SU-DHL-6 (cell line): ENCODE data around the gene GCNT3.
"Not testable (repeated sequence)": the region's sequence is repeated elsewhere in the genome, so short reads cannot be mapped to it uniquely, and the experiment has no call there.

Source experiments
- H2AFZ ChIP-seq: fragments of 200-600 bp; sonication (generic); 2 replicates; pipeline ENCODE4 v1.6.1; 2014; ENCODE audit warnings: low read depth, mild to moderate bottlenecking, moderate library complexity, mixed read lengths, antibody characterized with exemption, low read length; ENCODE audit not compliant: severe bottlenecking
- H3F3A ChIP-seq: fragments of 200-600 bp; shearing (Covaris generic); 2 replicates; pipeline ENCODE4 v1.6.0; 2016; ENCODE audit warnings: antibody characterized with exemption, mild to moderate bottlenecking; ENCODE audit not compliant: insufficient read depth
- H3K27ac ChIP-seq: fragments of 200-600 bp; sonication (generic); 2 replicates; pipeline ENCODE4 v1.5.1; 2016; ENCODE audit warnings: low read depth, mild to moderate bottlenecking, low read length, moderate library complexity, mixed read lengths
- H3K27me3 ChIP-seq: fragments of 200-600 bp; sonication (generic), shearing (Covaris generic); 2 replicates; pipeline ENCODE4 v1.6.0; 2014; ENCODE audit warnings: mild to moderate bottlenecking, low read length
- H3K36me3 ChIP-seq: fragments of 200-600 bp; sonication (generic); 2 replicates; pipeline ENCODE4 v1.6.1; 2014; ENCODE audit warnings: mild to moderate bottlenecking, low read length, mixed read lengths
- H3K4me2 ChIP-seq: fragments of 300-600, 200-600 bp; shearing (Covaris generic), sonication (generic); 2 replicates; pipeline ENCODE4 v1.6.0; 2014; ENCODE audit warnings: low read length, low read depth, mild to moderate bottlenecking; ENCODE audit not compliant: poor library complexity, severe bottlenecking
- H3K4me3 ChIP-seq: fragments of 200-600 bp; sonication (generic); 2 replicates; pipeline ENCODE4 v1.5.1; 2014; ENCODE audit warnings: antibody characterized with exemption, low read length, mild to moderate bottlenecking, mixed read lengths; ENCODE audit not compliant: insufficient read depth, poor library complexity, severe bottlenecking
- H3K79me2 ChIP-seq: fragments of 200-600 bp; sonication (generic); 2 replicates; pipeline ENCODE4 v1.6.1; 2014; ENCODE audit warnings: mild to moderate bottlenecking, low read length, moderate library complexity; ENCODE audit not compliant: insufficient read depth
- H3K9ac ChIP-seq: fragments of 200-600 bp; sonication (generic); 2 replicates; pipeline ENCODE4 v1.7.0; 2014; ENCODE audit warnings: mild to moderate bottlenecking, low read length
- H3K9me2 ChIP-seq: fragments of 200-600 bp; sonication (generic); replicated peaks from 2 replicates; pipeline ENCODE4 v1.6.1; 2014; ENCODE audit warnings: low read length; ENCODE audit not compliant: insufficient read depth
- H3K9me3 ChIP-seq: fragments of 200-600 bp; sonication (generic); 2 replicates; pipeline ENCODE4 v1.6.1; 2014; ENCODE audit warnings: low read length, mixed read lengths; ENCODE audit not compliant: insufficient read depth
- H4K20me1 ChIP-seq: fragments of 200-600 bp; sonication (generic); 2 replicates; pipeline ENCODE4 v1.6.1; 2014; ENCODE audit warnings: low read depth, mild to moderate bottlenecking, antibody characterized with exemption, low read length, moderate library complexity, mixed read lengths
- EZH2phosphoT487 ChIP-seq: fragments of 200-600 bp; sonication (generic), shearing (Covaris generic); conservative IDR thresholded peaks from 2 replicates; pipeline ENCODE4 v1.6.1; 2018; ENCODE audit warnings: mild to moderate bottlenecking, antibody characterized with exemption, low read length, moderate library complexity, mixed read lengths
- TF ChIP-seq, protein P1 (sequence below): fragments of 200-600 bp; sonication (generic); IDR thresholded peaks from one replicate; pipeline ENCODE4 v1.5.1; 2017; ENCODE audit warnings: antibody characterized with exemption, mild to moderate bottlenecking, low read length, moderate library complexity; ENCODE audit not compliant: insufficient read depth, poor library complexity, severe bottlenecking

GCNT3 gene

GRCh38 chr15:59636184-59636583 is 24.6 kb downstream of the GCNT3 start:
- H3K27ac ChIP-seq, result no peak overlapping the region
- no peaks in the 10 kb centered on the region for H3K9me3 ChIP-seq
- no peaks in the 10 kb centered on the region for H3K27me3 ChIP-seq
- no peak overlapping the region for H3K9ac ChIP-seq
- H3K79me2 ChIP-seq, result no peaks in the 10 kb centered on the region
- H4K20me1 ChIP-seq, result no peaks in the 10 kb centered on the region
- no peak overlapping the region for H3K4me2 ChIP-seq
- TF ChIP-seq, protein P1, sequence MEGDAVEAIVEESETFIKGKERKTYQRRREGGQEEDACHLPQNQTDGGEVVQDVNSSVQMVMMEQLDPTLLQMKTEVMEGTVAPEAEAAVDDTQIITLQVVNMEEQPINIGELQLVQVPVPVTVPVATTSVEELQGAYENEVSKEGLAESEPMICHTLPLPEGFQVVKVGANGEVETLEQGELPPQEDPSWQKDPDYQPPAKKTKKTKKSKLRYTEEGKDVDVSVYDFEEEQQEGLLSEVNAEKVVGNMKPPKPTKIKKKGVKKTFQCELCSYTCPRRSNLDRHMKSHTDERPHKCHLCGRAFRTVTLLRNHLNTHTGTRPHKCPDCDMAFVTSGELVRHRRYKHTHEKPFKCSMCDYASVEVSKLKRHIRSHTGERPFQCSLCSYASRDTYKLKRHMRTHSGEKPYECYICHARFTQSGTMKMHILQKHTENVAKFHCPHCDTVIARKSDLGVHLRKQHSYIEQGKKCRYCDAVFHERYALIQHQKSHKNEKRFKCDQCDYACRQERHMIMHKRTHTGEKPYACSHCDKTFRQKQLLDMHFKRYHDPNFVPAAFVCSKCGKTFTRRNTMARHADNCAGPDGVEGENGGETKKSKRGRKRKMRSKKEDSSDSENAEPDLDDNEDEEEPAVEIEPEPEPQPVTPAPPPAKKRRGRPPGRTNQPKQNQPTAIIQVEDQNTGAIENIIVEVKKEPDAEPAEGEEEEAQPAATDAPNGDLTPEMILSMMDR, result no peak
- TF ChIP-seq EZH2phosphoT487, result no peak
- no peak overlapping the region for H3K4me3 ChIP-seq
- H3K36me3 ChIP-seq, result peaks cover 6% of the 10 kb centered on the region; the same call in 1 of the 2 replicates
- H2AFZ ChIP-seq, result no peak overlapping the region
- no peaks in the 10 kb centered on the region for H3K9me2 ChIP-seq
- no peaks in the 10 kb centered on the region for H3F3A ChIP-seq

DNA sequence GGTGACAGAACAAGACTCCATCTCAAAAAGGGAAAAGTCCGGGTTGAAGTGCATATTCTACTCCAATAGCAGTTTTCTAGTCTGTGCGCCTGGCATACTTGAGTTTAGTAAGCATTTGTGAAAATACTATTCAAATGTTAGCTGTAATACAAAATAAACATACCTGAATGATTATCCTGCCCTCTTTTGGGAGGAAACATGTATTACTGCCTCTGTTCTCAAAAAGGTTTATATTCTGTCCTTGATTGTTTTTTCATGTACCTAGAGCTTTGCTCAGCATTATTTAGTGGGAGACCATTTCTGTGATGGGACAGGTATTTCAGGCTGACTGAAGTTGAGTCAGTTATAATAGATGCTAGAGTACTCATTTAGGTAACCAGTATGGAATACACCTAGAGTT is 25.9 kb downstream of the GCNT3 start:
- not testable (repeated sequence) for H3F3A ChIP-seq, H2AFZ ChIP-seq, H3K9ac ChIP-seq, H3K27ac ChIP-seq, H3K4me3 ChIP-seq, H3K79me2 ChIP-seq, H4K20me1 ChIP-seq, H3K9me2 ChIP-seq, H3K9me3 ChIP-seq, H3K4me2 ChIP-seq, H3K27me3 ChIP-seq
- peaks cover 16% of the 10 kb centered on the region; the same call in 1 of the 2 replicates for H3K36me3 ChIP-seq

DNA sequence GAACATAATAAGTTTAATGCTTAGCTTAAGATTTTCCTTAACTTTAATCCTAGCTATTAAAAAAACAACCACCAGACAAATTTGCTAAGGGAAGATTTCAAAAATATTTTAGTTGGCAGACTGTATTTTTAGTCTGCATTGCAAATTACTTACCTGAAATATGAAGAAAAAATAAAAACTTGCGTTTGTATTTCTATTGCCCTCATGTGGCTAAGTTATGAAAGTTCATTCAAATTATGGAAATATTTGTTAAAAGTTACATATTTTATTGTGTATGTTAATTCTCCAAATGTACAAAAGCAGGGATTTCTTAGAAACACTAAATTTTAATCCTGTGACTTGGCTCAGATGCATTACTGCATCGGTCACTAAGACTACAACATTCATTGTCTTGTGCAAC is 30.8 kb downstream of the GCNT3 start:
- TF ChIP-seq, protein P1, result peak; percentile 28
- TF ChIP-seq EZH2phosphoT487, result no peak
- H4K20me1 ChIP-seq, result 0 out of 2 replicates have a peak, but pooled peaks cover 3% of the 10 kb centered on the region
- H3K4me2 ChIP-seq, result no peak overlapping the region
- H3K27me3 ChIP-seq, result no peaks in the 10 kb centered on the region
- H3K9me3 ChIP-seq, result no peaks in the 10 kb centered on the region
- no peak overlapping the region for H3K4me3 ChIP-seq
- H2AFZ ChIP-seq, result no peak overlapping the region
- H3K9ac ChIP-seq, result no peak overlapping the region
- H3F3A ChIP-seq, result peaks cover 8% of the 10 kb centered on the region
- no peaks in the 10 kb centered on the region for H3K79me2 ChIP-seq
- peaks cover 21% of the 10 kb centered on the region; the same call in 1 of the 2 replicates for H3K36me3 ChIP-seq
- H3K27ac ChIP-seq, result no peak overlapping the region
- no peaks in the 10 kb centered on the region for H3K9me2 ChIP-seq

- no peaks in the 10 kb centered on the region for H3K9me2 ChIP-seq
- no peak overlapping the region for H2AFZ ChIP-seq
- H3K27ac ChIP-seq, result no peak overlapping the region
- no peaks in the 10 kb centered on the region for H3K27me3 ChIP-seq
- H3K4me3 ChIP-seq, result no peak overlapping the region
- TF ChIP-seq, protein P1, result no peak
- TF ChIP-seq EZH2phosphoT487, result no peak
- H3K4me2 ChIP-seq, result no peak overlapping the region
- H4K20me1 ChIP-seq, result peaks cover 3% of the 10 kb centered on the region; the same call in 1 of the 2 replicates
- H3K79me2 ChIP-seq, result no peaks in the 10 kb centered on the region
- no peaks in the 10 kb centered on the region for H3K9me3 ChIP-seq
- no peak overlapping the region for H3K9ac ChIP-seq
- H3F3A ChIP-seq, result peaks cover 8% of the 10 kb centered on the region
- H3K36me3 ChIP-seq, result peaks cover 24% of the 10 kb centered on the region; the same call in 1 of the 2 replicates
Observed at GRCh38 chr15:59644756-59645155, 33.2 kb downstream of the GCNT3 start.

DNA sequence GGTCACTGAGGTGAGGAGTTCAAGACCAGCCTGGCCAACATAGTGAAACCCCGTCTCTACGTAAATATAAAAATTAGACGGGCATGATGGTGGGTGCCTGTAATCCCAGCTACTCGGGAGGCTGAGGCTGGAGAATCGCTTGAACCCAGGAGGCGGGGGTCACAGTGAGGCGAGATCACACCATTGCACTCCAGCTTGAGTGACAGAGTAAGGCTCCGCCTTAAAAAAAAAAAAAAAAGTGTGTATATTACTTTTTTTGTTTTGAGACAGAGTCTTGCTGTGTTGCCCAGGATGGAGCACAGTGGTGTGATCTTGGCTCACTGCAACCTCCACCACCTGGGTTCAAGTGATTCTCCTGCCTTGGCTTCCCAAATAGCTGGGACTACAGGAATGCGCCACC is 34.2 kb downstream of the GCNT3 start:
- H3K36me3 ChIP-seq, result peaks cover 34% of the 10 kb centered on the region; the same call in 1 of the 2 replicates
- H3K9me2 ChIP-seq, H4K20me1 ChIP-seq, H3K4me3 ChIP-seq, H3K79me2 ChIP-seq, H3K4me2 ChIP-seq, H3K9me3 ChIP-seq, H3K9ac ChIP-seq, H3K27me3 ChIP-seq, H3K27ac ChIP-seq, H2AFZ ChIP-seq: not testable (repeated sequence)
- H3F3A ChIP-seq, result peaks cover 11% of the 10 kb centered on the region
